ENCODE measurements around the gene SLC25A25.
"Not testable (repeated sequence)": the region's sequence is repeated elsewhere in the genome, so short reads cannot be mapped to it uniquely, and the experiment has no call there.

SLC25A25 gene

DNA sequence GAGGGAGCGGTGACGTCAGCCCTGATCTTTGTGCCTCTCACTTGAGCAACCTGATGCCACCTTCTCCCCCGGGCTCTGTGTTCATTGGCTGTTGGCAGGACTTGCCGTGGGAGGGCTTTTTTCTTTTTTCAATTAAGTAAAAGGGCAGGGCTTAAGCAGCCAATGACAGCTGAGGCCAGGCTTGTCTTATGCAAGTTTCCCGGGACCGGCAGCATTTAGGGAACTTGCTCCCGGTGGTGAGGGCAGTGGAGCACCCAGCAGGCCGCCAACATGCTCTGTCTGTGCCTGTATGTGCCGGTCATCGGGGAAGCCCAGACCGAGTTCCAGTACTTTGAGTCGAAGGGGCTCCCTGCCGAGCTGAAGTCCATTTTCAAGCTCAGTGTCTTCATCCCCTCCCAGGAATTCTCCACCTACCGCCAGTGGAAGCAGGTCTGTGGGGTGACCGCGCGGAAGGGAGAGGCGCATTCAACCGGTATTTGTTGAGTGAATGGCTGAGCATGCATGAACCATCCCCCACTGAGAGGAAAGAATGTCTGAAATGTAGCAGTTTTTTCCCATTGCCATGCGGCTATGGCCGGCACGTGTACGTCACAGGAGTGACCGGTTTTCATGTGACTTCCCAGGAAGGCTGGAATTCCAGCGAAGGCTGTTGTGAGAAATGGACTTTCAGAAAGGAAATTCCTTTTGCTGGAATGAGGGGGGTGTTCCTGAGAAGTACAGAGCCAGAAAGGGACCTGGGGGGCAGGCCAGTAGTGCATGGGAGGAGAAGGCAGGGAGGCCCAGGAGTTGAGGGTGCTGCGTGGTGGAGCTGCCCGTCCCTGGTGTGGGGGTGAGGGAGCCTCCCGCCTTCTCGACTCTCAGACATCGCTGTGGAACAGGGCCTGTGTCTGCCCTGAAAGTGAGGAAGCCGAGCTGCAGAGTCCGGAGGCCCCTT is 30.5 kb downstream of the SLC25A25 start:
- DNase-seq: peak; percentile 90

DNA sequence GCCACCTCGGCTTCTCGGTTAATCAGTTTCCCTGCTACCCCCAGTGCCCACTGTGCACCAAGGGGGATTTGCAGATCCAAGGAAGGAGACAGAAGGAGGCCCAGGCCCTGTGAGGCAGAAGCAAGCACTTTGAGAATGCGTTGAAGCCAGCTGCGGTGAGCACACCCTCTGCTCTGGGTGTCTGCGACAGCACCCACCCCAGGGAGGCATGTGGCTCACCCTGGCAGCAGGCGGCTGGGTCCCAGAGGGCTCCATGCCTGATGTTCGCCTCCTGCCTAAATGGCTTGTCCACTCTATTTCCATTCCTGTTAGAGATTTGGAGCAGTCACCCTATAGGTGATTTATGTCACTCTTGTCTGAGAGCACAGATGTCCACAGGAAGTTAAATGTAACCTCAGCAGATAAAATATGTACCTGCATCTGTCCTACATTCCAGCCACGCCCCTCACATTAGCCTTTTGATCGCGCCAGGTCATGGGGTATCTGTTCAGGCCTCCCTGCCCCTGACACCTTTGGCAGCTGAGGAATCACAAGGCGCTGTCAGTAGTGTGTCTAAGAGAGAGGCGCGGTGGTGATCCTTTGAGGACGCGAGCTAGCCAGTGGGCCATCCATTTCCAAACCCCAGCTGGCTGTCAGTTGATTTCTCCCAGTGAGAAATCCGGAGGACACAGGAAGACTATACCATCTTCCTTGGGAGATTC is 31.3 kb downstream of the SLC25A25 start:
- no peak for DNase-seq

DNA sequence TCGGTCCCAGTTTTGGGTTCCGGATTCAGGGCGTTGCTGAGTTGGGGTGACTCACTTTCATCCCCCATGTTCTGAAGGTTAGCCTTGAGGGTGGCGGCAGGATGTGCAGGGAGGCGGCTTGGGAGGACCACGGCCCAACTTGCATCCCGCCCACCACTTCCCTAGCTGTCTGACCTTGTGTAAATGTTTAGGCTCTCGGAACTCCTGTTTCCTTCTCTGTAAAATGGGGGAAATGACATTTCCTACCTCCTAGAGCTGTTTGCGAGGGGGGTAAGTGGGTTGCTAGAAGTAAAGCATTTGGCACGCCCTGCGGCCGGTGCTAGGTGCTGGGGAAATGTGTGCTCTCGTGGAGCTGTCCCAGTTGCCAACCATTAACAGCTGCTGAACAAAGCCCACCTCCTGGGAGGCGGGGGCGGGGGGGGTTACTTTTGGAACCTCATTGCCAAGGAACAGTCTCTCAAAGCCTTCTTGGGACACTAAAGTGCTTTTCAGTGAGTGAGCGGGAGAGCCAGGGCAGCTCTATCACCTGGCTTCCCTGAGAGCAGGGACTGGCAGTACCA is 32.0 kb downstream of the SLC25A25 start:
- no peak for DNase-seq

DNA sequence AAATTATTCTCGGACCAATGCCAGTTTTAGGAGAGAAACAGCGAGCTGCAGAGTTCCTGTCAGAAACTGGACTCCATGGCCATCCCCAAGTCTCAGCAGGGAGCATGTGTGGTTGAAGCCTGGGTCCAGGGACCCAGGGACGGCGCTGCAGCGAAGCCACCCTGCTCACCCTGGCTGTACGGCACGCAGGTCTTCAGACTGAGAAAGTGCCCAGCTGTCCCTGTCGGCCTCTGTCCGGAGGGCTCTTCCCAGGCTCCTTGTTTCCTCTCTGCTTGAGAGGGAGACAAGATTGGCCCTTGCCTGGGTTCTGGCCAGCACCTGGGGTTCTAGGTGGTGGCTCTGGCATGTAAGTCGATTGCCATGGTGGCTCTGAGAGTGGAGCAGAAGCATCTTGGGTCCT is 32.5 kb downstream of the SLC25A25 start:
- DNase-seq: no peak

DNA sequence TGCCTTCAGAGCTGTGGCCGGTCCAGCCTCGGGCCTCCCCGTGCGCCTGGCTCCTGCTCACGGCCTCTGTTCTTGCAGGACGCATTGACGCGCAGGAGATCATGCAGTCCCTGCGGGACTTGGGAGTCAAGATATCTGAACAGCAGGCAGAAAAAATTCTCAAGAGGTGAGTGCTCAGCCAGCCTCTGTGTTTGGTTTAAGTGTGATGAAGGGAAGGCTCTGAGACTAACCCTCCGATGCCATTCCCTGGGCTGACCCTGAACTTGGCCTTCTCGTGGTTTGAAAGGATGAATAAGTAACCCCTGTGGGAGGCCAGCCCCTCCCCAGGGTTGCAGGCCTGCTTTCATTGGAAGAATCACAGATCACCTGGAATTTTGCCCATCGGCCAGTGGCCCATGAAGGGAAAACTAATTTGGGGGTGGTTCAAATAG is 33.2 kb downstream of the SLC25A25 start:
- DNase-seq: no peak

DNA sequence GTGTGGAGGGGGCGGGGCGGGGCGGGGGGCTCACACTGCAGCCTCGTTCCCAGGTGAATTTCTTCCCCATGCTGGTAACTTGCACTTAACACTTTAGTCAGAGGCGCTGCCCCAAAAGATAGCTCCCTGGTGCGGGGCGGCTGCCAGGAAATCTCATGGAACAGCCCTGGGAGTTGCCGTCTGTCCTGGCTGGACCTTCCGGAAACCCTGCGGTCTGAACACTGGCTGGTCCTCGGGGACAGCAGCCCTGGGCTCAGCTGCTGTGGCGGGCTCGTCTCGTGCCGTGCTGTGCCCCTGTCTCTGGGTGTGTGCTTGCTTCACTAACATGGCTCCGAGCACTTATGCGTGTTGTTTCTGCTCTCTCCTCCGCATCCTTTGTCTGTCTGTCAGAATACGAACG is 33.7 kb downstream of the SLC25A25 start:
- DNase-seq: no peak

DNA sequence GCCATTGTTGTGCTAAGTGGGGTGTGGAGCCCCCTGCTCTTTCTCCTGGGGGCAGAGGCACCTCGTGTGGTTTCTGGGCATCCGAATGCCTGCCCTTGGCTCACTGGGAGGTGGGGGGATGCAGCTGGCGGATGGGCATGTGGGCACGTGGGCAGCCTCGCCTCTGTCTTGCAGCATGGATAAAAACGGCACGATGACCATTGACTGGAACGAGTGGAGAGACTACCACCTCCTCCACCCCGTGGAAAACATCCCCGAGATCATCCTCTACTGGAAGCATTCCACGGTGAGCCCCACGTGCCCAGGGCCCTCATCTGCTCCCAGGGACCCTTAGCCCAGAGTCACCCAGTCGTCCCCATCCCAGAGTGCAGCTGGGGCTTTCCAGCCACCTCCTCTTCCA is 34.2 kb downstream of the SLC25A25 start:
- no peak for DNase-seq

DNA sequence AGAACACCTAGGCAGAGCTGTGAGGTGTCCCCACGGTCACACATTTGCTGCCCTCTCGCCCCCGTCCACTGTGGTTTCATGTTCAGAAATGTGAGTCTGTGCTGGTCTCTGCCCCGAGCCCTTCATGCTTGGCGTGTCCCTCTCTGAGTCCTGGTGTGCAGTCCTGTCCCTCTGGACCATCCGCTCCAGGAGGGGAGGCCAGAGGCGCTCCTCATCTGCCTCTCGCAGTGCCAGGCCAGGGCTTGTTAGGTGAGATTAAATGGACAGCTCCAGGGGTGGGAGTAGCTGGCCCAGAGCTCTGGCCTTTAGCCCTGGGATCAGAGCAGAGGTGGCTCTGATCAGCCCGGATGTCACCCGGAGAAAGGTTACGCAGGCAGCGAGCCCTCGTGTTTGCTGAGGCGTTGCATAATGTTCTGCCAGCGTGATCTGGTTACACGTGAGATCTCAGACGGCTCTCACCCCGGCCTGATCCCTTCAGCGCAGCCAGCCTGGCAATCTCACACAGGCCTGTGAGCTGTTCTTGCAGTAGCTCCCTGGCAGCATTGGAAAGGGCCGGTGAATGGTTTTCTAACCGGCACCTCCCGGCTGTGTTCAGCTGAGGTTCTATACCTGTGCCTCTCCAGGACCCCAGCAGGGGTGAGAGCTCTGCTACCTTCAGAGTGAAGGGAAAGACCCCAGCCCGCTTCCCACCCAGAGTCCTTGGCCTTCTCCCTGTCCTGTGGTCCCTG is 35.0 kb downstream of the SLC25A25 start:
- no peak for DNase-seq

DNA sequence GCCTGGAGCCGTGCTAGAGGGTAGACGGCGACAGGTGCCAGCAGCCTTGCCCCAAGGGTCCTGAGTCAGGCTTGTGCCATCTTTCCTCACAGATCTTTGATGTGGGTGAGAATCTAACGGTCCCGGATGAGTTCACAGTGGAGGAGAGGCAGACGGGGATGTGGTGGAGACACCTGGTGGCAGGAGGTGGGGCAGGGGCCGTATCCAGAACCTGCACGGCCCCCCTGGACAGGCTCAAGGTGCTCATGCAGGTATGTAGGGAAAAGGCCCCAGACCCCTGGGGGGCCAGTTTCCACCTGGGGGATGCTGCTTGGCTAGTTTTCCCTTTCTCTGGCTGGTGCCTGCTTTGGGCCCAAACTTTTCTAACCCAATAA is 35.5 kb downstream of the SLC25A25 start:
- DNase-seq: no peak

DNA sequence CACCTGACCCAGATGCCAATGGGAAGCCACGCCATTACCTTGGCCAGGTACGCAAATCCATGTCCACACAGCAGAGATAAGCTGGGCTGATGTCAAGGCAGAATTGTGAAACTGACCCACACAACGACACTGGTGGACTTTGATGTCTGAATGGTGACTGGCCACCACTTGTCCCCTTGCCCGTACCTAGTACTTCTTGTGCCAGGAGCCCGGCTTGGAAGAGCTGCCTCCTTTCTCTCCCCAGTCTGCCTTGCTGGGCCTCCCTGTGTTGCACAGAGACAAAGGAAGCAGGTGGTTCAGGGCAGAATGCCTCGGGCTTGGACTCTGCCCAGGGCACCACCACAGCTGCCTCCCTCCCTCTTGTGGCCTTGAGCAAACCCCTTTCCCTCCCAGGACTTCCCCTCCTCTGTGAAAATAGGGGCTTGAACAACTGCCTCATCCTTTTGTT is 36.2 kb downstream of the SLC25A25 start:
- no peak for DNase-seq

DNA sequence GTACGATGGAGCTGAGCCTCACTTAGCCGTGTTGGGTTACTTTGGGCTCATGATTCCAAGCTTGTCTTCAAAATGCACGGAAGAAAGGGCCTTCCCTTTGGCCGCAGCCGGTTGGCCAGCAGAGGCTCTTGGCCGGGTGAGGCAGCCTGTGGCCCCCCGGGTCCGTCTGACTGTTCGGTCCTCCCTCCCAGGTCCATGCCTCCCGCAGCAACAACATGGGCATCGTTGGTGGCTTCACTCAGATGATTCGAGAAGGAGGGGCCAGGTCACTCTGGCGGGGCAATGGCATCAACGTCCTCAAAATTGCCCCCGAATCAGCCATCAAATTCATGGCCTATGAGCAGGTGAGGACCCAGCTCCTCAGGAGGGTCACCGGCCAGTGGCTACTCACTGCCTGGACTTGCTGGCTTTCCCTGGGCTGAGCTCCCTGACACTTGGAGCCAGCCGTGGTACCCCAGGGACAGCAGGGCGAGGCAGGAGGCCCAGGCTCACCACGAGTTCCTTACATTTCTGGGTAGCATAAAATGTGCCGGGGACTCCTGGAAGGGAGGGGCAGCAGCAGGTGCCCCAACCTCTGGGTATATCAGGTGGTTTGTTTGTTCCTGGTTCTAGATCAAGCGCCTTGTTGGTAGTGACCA is 37.6 kb downstream of the SLC25A25 start:
- DNase-seq: no peak

DNA sequence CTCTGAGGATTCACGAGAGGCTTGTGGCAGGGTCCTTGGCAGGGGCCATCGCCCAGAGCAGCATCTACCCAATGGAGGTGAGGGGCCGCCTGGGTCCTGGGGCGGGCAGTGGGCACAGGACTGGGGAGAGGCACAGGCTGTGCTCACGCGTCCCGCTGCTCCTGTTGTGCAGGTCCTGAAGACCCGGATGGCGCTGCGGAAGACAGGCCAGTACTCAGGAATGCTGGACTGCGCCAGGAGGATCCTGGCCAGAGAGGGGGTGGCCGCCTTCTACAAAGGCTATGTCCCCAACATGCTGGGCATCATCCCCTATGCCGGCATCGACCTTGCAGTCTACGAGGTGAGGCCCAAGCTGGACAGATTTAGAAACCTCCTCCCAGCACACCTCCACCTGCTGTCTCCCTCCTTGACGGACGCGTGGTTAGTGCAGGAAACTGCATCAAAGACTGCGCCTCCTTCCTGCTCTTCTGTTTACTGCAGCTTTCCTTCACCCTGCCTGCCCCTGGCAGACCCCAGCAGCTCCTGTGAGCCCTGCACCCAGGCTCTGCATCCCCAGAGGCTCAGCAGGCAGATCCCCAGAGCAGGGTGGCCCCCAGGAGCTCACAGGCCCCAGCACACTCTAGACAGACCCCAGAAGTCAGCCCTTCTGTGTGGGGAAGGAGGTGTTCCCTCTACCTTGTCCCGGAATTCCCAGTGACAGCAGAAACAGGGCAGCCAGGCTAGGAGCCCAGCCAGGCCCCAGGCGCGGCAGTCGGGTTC is 38.3 kb downstream of the SLC25A25 start:
- no peak for DNase-seq

DNA sequence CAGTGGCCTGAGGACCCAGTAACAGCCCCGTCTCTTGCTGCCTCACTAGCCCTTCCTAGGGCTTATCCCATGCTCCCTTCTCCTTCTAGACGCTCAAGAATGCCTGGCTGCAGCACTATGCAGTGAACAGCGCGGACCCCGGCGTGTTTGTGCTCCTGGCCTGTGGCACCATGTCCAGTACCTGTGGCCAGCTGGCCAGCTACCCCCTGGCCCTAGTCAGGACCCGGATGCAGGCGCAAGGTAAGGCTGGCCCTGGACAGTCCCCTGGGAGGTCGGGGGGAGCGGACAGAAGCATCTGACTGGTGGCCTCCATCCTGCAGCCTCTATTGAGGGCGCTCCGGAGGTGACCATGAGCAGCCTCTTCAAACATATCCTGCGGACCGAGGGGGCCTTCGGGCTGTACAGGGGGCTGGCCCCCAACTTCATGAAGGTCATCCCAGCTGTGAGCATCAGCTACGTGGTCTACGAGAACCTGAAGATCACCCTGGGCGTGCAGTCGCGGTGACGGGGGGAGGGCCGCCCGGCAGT is 39.0 kb downstream of the SLC25A25 start:
- no peak for DNase-seq

DNA sequence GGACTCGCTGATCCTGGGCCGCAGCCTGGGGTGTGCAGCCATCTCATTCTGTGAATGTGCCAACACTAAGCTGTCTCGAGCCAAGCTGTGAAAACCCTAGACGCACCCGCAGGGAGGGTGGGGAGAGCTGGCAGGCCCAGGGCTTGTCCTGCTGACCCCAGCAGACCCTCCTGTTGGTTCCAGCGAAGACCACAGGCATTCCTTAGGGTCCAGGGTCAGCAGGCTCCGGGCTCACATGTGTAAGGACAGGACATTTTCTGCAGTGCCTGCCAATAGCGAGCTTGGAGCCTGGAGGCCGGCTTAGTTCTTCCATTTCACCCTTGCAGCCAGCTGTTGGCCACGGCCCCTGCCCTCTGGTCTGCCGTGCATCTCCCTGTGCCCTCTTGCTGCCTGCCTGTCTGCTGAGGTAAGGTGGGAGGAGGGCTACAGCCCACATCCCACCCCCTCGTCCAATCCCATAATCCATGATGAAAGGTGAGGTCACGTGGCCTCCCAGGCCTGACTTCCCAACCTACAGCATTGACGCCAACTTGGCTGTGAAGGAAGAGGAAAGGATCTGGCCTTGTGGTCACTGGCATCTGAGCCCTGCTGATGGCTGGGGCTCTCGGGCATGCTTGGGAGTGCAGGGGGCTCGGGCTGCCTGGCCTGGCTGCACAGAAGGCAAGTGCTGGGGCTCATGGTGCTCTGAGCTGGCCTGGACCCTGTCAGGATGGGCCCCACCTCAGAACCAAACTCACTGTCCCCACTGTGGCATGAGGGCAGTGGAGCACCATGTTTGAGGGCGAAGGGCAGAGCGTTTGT is 39.6 kb downstream of the SLC25A25 start:
- DNase-seq: no peak

DNA sequence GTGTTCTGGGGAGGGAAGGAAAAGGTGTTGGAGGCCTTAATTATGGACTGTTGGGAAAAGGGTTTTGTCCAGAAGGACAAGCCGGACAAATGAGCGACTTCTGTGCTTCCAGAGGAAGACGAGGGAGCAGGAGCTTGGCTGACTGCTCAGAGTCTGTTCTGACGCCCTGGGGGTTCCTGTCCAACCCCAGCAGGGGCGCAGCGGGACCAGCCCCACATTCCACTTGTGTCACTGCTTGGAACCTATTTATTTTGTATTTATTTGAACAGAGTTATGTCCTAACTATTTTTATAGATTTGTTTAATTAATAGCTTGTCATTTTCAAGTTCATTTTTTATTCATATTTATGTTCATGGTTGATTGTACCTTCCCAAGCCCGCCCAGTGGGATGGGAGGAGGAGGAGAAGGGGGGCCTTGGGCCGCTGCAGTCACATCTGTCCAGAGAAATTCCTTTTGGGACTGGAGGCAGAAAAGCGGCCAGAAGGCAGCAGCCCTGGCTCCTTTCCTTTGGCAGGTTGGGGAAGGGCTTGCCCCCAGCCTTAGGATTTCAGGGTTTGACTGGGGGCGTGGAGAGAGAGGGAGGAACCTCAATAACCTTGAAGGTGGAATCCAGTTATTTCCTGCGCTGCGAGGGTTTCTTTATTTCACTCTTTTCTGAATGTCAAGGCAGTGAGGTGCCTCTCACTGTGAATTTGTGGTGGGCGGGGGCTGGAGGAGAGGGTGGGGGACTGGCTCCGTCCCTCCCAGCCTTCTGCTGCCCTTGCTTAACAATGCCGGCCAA is 40.4 kb downstream of the SLC25A25 start:
- no peak for DNase-seq

DNA sequence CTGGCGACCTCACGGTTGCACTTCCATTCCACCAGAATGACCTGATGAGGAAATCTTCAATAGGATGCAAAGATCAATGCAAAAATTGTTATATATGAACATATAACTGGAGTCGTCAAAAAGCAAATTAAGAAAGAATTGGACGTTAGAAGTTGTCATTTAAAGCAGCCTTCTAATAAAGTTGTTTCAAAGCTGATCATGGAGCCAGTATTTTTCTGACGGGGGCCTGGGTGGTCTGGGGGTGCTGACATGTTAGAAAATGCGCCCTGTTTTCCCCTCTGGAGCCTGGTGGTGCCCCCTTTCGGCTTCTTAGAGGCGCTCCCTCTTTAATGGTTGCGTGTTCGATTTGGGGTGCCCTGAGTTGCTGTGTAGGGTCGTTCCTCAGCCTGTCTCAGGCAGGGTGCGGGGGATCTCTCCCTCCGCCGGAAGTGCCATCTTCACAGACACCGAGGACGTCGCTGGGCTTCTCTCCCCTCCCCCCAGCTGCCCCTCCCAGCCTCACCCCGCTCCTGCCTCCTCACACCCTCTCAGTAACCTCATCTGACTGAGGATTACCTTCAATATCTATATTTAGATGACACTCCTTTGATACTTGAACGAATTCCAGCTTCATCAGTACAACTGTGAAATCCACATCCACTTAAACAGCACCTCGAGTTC is 41.1 kb downstream of the SLC25A25 start:
- DNase-seq: no peak

DNA sequence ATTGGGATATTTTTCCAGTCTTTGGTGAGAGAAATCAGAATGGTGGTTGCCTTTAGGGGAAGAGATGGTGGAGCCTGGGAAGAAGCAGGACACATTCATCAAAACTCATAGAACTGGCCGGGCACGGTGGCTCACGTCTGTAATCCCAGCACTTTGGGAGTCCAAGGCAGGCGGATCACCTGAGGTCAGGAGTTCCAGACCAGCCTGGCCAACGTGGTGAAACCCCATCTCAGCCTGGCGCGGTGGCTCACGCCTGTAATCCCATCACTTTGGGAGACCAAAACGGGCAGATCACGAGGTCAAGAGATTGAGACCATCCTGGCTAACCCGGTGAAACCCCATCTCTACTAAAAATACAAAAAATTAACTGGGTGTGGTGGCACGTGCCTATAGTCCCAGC is 43.7 kb downstream of the SLC25A25 start:
- not testable (repeated sequence) for DNase-seq

DNA sequence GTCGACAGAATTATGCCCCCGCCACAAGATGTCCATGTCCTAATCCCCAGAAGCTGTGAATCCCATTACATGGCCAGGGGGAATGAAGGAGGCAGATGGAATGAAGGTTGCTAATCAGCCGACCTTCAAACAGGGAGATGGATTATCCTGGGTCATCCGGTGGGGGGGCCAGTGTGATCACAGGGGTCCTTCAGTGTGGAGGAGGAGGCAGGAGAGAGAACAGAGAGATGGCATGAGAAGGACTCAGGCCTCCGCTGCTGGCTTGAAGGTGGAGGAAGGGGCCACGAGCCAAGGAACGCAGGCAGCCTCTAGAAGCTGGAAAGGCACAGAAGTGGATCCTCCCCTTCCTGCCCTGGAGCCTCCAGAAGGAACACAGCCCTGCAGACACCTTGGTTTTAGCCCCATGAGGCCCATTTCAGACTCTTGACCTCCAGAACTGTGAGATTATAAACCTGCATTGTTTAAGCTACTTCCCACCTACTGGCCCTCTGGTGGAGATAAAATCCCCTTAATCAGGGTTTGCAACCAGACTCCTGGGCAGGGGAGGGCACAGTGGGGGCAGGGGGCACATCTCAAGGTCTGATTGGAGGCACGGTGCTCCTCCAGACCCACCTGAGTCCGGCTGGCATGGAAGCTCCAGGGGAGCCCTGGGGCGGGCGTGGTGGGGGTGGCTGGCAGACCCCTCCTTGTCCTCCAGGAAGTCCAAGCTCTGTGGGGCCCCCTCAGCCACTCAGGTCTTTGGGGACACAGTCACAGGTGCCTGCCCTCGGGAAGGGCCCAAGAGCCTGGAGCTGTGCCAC is 45.7 kb downstream of the SLC25A25 start:
- no peak for DNase-seq
